DND-41 (cell line): ENCODE measurements around the gene SPECC1.
"Not testable (repeated sequence)": the region's sequence is repeated elsewhere in the genome, so short reads cannot be mapped to it uniquely, and the experiment has no call there.

Experiments
- ATAC-seq: fragments of 200-7000 bp; cut with Tn5 transposase; 3 replicates; pipeline ENCODE4 v1.9.1; 2021; ENCODE audit warnings: low read depth; ENCODE audit not compliant: insufficient read depth
- DNase-seq: peaks from one replicate; pipeline ENCODE4 v3.0.0-alpha.2; 2020
- H2AFZ ChIP-seq: 2 replicates; pipeline ENCODE4 v1.6.0; 2012; ENCODE audit warnings: low read depth, low read length
- H3K27ac ChIP-seq: 2 replicates; pipeline ENCODE4 v1.5.1; 2012; ENCODE audit warnings: low read length, inconsistent platforms
- H3K27me3 ChIP-seq: fragments of 200-600 bp; sonication (generic); 2 replicates; pipeline ENCODE4 v1.6.0; 2012; ENCODE audit warnings: low read length, mild to moderate bottlenecking, inconsistent platforms; ENCODE audit not compliant: insufficient read depth, poor library complexity
- H3K36me3 ChIP-seq: 2 replicates; pipeline ENCODE4 v1.5.1; 2012; ENCODE audit warnings: low read length, inconsistent platforms; ENCODE audit not compliant: insufficient read depth
- H3K4me1 ChIP-seq: 2 replicates; pipeline ENCODE4 v1.5.1; 2012; ENCODE audit warnings: mild to moderate bottlenecking, low read length; ENCODE audit not compliant: insufficient read depth
- H3K4me2 ChIP-seq: 2 replicates; pipeline ENCODE4 v1.6.0; 2012; ENCODE audit warnings: mild to moderate bottlenecking, moderate library complexity, low read length, inconsistent platforms; ENCODE audit not compliant: insufficient read depth
- H3K4me3 ChIP-seq, 2 experiments: fragments of 200-600 bp in 1 of 2; shearing (Covaris generic) in 1 of 2; 2 replicates each; pipeline ENCODE4 v1.5.1; 2012 to 2016; ENCODE audit warnings: inconsistent platforms in 2 of 2, low read length in 2 of 2, mild to moderate bottlenecking in 2 of 2, low read depth in 1 of 2, moderate library complexity in 1 of 2
- H3K79me2 ChIP-seq: 2 replicates; pipeline ENCODE4 v1.6.0; 2012; ENCODE audit warnings: low read length, inconsistent platforms; ENCODE audit not compliant: insufficient read depth
- H3K9ac ChIP-seq: 2 replicates; pipeline ENCODE4 v1.6.0; 2012; ENCODE audit warnings: low read depth, mild to moderate bottlenecking, inconsistent platforms, low read length, moderate library complexity
- H3K9me3 ChIP-seq: 2 replicates; pipeline ENCODE4 v1.5.1; 2012; ENCODE audit warnings: low read length, moderate library complexity, mild to moderate bottlenecking, inconsistent platforms; ENCODE audit not compliant: insufficient read depth, severe bottlenecking
- H4K20me1 ChIP-seq: 2 replicates; pipeline ENCODE4 v1.6.0; 2012; ENCODE audit warnings: low read length; ENCODE audit not compliant: insufficient read depth
- CTCF ChIP-seq: IDR thresholded peaks from 2 replicates; pipeline ENCODE4 v1.5.1; 2012; ENCODE audit warnings: borderline replicate concordance, low read length, moderate library complexity, mild to moderate bottlenecking; ENCODE audit not compliant: poor library complexity, severe bottlenecking; ENCODE audit errors: extremely low read depth
- EZH2 ChIP-seq: IDR thresholded peaks from 3 replicates; pipeline ENCODE4 v1.6.1; 2012; ENCODE audit warnings: borderline replicate concordance, low read depth, mild to moderate bottlenecking, moderate library complexity, low read length, inconsistent platforms; ENCODE audit not compliant: severe bottlenecking

The SPECC1 gene

GRCh38 chr17:20262226-20263114, 253.3 kb downstream of the SPECC1 start:
- TF ChIP-seq CTCF (no peak), EZH2 (no peak)
- Histone ChIP-seq H2AFZ (no peak overlapping the region), H3K27me3 (no peaks in the 10 kb centered on the region), H3K36me3 (no peaks in the 10 kb centered on the region), H3K4me2 (no peak overlapping the region), H3K9me3 (no peaks in the 10 kb centered on the region), H3K4me3 (no peak overlapping the region), H3K4me1 (no peaks in the 10 kb centered on the region), H3K9ac (no peak overlapping the region), H3K79me2 (no peaks in the 10 kb centered on the region), H3K27ac (no peak overlapping the region), H4K20me1 (no peaks in the 10 kb centered on the region)
- DNase-seq (no peak), ATAC-seq (no peak)

GRCh38 chr17:20263115-20263433, 253.9 kb downstream of the SPECC1 start:
- not testable (repeated sequence) for H3K27me3 ChIP-seq, H3K27ac ChIP-seq, H3K4me2 ChIP-seq, H3K9ac ChIP-seq, H2AFZ ChIP-seq, H3K9me3 ChIP-seq, H3K79me2 ChIP-seq, H3K4me1 ChIP-seq, ATAC-seq, H4K20me1 ChIP-seq, H3K36me3 ChIP-seq, DNase-seq, H3K4me3 ChIP-seq

- H3K4me1 ChIP-seq = no peaks in the 10 kb centered on the region
- DNase-seq = no peak
These were observed 254.4 kb downstream of the SPECC1 start for GRCh38 chr17:20263595-20263994.

More at GRCh38 chr17:20263595-20263994, 254.4 kb downstream of the SPECC1 start:
- no peaks in the 10 kb centered on the region for H4K20me1 ChIP-seq
- H3K4me3 ChIP-seq = no peak overlapping the region
- H3K79me2 ChIP-seq = no peaks in the 10 kb centered on the region
- H3K36me3 ChIP-seq = no peaks in the 10 kb centered on the region
- H3K4me2 ChIP-seq = no peak overlapping the region
- H3K27ac ChIP-seq = no peak overlapping the region
- ATAC-seq = no peak
- no peak overlapping the region for H3K9ac ChIP-seq
- H3K9me3 ChIP-seq = no peaks in the 10 kb centered on the region
- TF ChIP-seq EZH2 (no peak), CTCF (no peak)
- H3K27me3 ChIP-seq = no peaks in the 10 kb centered on the region
- no peak overlapping the region for H2AFZ ChIP-seq
